HG02623 (cell line): ENCODE results near the gene BAZ2B.
A peak's percentile ranks its signal among the peaks of the same experiment; 100 is the strongest.

ENCODE experiments used
- ATAC-seq: cut with Tn5 transposase; IDR thresholded peaks from one replicate; pipeline ENCODE4 v1.9.1; 2021; ENCODE audit warnings: moderate library complexity; ENCODE audit not compliant: unreplicated experiment

The BAZ2B gene

DNA sequence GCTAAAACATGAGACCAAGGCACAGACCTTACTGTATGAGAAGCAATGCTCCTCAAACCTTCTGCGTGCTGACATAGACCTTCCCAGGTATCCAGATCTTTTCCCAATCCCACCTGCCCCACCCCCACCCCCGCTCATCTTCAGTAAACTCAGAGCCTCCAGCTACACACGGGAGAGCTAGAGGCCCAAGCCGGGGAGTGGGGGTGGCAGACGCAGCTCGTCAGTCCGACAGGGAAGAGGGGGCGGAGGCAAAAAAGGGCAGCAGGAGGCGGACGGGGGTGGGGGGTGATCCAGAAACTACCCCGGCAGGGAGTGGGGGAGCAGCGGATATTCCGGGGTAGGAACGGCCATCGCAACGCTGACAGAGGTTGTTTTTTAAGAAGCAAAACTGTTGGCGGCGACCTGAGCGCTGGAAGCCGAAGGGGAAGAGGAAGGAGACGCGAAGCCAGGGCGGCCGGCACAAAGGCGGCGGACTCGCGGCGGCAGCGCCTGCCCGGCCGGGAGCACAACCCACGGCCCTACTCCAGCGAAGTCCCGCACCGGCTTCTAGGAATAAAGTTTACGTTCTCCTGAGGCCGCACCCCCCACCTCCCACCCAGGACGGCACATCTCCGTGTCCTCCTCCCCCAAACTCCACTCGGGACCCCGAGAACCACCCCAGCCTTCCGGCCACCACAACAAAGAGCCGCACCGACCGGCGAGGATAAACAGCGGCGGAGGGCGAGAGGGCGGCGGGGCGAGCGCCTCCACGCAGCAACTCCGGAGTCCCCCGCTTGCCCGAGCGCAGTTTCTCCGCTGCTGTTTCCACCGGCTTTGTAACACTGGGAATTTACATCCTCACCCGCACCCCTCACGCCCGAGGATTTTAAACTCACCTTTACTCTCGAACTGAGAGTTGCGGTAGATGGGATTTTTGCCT lies 722 bp downstream of the BAZ2B start:
- peak; percentile 53 for ATAC-seq

DNA sequence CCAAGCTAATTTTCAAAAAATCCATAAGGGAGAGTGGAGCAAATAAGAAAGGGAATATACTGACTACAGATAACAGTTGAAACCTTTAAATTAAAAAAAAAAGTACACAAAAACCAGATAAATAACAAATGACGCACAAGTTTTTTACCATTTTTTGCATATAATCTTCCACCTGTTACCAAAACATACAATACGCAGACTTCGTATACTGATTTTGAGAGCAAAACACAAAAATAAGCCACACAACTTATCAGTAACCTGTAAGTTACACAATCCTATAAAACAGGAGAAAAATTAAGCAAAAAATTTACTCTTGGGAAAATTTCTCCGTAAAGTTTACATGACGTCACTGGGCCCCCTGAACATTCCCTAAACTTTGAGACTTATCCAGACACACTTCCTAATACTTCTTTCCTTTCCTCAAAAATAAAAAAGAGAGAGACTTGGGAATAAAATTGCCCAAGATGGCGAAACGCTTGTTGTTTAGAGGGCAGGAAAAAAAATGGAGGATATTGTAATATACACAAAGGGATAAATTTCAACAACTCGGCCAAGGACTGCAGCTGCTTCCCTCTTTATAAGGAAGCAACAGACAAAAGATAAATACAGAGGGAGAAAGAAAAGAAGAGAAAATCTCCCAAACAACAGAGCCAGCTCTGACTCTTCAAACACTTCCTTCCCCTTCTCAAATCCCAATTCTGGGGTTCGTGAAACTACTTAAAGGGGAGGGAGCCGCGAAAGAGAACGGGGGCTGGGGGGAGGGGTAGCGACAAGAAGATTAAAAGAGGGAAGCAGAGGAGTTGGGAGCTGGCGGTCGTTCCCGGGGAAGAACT lies 1.6 kb downstream of the BAZ2B start:
- peak; percentile 5 for ATAC-seq

DNA sequence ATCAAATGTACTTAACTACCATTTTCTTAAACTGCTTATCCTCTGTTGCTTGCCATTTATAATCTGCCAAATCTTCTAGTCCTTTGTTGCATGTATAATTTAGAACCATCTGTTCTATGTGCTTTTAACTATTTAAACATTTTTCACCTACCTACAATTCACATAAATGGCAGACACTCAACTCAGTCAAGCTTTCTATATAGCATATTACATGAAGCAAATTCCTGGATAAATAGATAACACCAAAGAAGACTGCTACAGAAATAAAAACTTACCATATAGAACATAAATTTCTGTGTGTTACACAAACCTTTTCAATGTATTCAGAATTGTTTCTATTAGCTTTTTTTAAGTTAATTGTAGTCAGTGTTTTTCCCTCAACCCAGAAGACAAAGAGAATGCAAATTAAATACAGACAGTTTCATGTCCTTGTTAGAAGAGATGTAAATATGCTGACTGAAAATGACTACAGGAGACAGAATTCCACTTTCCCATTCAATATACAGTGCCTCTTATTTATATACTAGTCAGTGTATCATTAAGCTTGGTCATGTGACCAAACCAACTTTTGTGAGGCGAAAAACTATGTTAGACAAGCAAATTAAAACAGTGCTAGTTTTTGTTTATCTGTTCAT lies 2.6 kb downstream of the BAZ2B start:
- no peak for ATAC-seq

DNA sequence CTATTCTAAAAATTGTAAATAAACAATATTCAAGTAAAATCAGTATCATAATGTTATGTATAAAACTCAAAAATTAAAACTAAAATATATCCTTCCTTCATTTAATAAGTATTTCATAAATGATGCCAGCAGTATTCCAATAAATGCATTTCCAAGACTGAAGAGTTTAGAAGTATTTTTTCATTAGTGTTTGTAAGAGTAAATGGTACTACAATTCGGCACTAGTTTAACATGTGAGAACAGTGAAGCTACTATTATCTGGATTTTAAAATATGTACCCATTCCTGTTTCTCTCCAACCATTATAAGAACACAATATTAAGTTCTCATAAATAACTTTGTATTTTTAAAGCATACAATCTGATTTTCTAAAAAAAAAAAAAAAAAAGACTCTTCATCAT lies 3.3 kb downstream of the BAZ2B start:
- no peak for ATAC-seq

DNA sequence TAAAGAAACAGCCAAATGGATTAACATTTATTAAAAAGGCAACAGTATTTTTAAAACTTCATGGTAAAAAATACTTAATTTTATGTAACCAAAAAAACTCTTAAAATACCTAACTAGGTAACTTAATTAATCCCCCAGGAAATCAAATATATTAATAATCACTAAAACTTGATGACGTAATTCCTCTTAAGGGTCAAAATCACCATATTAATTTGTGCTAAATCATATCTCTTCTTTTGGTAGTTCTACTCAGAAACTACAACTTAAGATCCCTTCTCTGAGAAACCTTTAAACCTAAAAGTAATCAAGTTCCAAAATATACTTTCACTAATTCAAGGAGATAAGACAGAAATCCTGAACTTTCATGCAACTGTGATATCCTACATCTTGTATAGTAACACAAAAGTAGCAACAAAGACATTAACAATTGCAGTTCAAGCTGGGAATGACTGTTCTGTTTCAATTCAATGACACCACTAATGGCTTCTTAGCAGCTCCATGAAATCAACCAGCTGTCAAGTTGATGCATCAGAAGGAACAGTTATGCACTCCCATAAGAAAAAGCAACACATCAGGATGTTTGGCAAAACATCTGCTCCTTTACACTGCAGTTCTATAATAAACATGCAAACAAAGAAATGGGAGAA lies 4.0 kb downstream of the BAZ2B start:
- ATAC-seq: no peak

DNA sequence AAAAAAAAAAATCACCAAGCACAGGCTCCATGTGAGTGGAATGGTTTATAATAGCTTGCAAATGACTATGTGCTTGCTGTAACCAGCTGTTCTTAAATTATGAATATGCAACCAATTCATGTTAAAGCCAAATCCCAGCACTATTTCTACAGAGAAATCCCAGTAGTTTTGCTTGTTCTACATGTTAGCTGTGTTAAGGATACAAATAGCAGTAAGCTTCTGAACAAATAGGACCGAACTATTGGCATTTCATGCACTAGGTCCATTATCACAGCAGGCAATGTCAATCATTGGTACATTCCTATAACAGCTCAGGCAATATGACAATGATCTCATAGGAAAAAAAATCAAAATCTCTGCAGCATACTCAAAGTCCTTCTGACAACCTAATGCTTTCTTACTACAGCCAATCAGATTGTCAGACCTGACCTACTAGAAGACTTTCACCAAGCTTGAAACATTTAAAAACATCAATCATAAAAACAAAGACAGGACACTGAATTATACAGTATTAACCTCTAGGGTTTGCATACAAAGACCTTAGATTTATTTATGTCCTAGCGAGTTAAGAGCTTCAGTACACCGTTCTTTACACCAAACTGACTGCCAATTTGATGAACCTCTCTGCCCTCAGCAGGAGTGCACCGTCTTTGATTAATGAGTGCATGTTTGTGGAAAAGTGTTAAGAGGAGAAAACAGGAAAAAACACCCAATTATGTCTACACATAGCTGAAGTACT lies 6.4 kb downstream of the BAZ2B start:
- no peak for ATAC-seq

DNA sequence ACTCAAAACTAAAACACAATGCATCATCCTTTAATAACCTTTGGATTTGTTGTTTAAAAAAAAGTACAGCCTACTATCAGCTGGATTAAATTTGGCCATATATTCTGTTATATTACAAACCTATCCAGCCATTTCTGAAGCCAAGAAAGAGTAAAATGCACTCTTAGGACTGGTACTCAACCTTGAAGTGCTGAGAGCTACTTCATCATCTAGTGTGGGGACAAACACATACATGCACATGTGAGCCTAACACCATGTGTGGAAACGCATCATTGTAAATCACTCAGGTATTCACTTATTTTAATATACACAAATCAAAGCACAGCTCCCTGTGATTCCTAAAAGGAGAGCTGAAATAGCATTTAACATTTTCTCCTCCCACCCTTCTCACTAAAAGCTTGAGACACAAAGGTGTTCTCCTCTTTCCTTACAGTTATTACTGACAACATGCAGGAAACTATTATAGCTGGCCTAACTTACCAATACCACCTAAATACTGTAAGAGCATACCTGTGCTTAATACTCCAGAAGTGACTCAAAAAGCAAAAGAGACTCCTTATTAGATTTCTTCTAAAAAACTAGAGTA lies 7.5 kb downstream of the BAZ2B start:
- no peak for ATAC-seq

DNA sequence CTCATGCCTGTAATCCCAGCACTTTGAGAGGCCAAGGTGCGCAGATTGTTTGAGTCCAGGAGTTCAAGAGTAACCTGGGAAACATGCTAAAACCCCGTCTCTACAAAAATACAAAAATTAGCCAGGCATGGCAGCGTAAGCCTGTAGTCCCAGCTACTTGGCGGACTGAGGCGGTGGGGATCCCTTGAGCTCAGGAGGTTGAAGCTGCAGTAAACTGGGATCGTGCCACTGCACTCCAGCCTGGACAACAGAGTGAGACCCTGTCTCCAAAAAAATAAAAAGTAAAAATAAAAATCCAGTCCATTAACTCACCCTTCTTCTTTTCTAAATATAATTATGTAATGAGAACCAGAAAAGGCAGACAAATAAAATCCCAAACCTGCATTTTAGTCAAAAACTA lies 8.2 kb downstream of the BAZ2B start:
- ATAC-seq: no peak

DNA sequence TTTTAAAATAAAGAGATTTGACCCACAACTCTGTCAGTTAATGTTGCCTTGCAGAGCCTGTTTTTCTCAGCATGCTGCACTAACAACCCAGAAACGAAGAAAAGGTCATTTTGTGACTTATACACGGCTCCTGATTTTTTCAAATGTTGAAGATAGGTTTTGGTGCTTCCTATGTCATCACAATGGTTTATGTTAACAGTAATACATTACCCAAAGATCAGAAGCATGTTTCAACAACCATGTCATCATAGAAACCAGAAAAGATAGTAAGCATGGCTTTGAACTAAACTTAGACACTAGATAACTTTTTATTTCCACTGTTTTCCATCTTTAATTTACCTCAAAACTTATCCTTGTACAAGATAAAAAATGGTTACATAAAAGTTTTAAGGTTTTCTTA lies 10.1 kb downstream of the BAZ2B start:
- no peak for ATAC-seq

DNA sequence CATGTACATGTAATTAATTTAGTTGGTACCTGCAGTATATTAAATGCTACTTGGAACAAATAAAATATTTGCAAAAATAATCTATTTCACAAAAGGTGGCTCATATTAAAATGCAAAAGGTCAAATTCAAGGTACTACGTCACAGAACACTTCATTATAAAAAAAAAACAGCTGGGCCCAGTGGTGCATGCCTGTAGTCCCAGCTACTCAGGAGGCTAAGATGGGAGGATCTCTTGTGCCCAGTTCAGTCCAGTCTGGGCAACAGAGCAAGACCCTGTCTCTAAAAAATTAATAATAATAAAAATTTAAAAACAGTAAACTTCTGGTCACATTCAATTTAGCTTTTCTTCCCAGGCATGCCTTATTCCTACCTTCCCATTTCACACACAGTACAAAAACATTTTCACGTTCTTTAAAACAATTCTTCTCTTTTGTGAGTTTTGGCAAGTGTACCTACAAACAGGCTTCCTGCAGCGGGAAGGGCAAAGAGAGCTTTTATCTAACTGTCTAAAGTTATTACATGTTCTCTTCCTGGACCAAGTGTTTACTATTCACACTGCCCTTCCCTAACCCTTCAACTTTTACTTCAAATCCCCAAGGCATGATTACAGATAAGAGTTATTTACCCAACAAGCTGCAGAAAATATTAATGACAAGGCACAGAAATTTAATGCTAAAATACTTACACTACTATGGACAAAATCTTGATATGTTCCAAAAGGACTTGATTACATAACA lies 10.7 kb downstream of the BAZ2B start:
- ATAC-seq: no peak

DNA sequence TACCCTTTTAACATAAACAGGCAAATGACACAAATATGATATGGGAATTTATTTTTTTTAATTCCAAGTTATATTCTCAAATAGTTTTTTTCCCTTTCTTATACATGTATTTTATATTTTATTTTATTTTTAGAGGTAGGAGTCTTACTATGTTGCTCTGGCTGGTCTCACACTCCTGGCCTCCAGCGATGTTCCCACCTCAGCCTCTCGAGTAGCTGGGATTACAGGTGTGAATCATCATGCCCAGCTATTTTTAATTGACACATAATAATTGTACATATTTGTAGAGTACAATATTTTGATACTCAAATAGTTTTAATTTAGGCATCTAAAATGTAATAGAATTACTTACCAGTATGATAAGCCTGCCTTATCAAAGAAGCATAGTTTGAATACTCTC lies 12.2 kb downstream of the BAZ2B start:
- no peak for ATAC-seq

DNA sequence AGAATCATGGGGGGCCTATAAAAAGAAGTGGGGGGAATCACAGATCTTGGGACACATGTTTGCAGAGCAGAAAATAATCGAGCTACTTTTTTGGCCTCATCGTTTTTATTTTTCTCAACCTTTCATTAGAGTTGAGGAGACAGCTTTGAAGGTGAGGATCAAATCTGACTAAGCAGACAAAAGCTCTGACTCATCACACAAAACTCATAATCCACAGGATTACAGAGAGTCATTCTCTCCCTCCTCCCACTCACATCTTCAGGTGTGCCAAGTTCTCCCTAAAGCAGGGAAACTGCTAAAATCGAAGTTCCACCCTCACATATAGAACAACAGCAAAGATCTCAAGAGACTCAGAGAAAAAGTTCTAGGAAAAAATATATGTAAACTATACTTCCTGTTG lies 15.6 kb downstream of the BAZ2B start:
- ATAC-seq: no peak

DNA sequence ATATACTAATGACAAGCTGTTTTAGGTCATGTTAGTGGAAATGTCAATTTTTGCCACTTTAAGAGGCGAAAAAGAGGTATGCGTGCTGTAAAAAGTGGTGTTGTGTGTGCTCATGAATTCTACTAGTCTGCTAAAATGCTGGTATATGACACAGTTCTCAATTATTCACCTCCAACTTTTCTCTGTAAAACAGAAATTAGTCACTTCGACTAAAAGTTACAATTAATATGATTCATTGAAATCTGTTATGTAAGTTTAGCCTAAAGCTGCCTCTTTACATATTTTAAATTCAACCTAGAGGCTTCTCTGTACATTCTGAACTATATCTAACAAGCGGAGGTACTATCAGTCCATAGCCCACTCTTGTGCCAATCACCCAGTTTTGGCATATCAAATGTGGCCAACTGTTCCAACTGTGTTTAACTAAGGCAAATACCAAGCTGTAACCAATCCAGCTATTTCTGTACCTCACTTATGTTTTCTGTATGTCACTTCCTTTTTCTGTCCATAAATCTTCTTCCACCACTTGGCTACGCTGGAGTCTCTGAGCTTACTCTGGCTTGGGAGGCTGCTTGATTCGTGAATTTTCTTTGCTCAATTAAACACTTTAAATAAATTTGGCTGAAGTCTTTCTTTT lies 20.8 kb downstream of the BAZ2B start:
- ATAC-seq: no peak

DNA sequence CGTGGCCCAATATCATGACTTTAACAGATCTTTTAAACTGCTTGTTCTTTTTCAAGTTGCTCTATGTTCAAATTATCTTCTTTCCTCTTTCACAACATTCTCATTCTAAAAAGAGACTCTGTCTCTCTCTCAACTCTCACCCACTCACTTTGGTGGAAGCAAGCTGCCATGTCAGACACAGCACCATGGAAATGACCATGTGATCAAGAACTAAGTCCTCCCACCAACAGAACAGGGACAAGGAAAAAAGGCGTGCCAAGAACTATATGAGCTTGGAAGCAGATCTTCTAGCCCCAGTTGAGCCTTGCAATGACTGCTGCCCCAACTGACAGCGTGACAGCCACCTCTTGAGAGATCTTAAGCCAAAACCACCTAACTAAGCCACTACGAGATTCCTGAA lies 23.9 kb downstream of the BAZ2B start:
- no peak for ATAC-seq

DNA sequence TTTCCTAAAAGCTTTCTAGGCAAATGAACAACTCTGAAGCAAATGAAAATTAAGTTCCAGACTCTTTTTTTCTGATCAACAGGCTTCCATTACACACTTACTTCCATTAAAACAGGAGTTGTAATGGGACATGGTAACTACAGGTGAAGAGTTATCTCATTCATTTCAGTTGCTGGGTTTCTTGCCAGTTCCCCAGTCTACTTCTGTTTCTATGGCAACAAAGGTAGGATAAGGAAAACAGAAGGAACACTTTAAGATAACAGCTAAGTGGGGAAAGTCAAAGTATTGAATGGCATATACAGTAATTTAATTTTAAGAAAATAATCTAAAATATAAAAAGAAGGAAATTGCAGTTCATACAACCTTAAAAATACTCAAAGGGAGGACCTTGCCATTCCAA lies 25.1 kb downstream of the BAZ2B start:
- ATAC-seq: no peak

DNA sequence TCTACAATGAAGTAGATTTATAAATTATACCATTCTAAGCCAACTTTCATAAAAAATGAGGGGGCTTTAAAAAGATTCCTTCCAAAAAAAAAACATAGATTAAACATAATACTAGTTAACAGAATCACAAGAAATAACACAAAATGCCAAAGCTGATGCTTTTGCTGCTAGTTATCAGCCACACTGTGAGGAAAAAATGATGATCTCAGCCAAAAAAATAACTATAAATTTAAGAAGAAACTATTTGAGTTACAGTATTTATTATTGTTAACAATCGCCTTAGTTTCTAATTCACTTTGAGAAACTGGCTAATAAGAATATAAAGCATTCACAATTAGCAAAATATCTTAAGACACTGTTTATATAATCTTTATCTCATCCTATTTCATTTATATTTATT lies 27.1 kb downstream of the BAZ2B start:
- ATAC-seq: no peak

DNA sequence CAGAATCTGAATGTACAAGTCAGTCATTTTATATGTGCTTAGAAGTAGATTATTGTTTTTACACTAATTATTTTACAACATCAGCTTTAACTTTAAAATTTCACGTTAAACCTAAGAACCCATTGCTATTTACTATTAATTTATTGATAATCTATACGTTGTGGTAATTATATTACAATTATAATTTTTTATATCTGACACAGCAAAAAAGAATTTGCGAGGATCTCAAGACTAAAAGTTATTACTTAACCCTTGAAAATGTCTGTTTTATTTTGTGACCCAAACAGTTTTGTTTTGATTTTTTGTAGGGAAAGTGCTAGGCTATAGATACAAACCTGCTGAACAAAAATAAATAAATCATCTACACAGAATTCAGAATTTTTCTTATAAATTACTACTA lies 30.3 kb downstream of the BAZ2B start:
- no peak for ATAC-seq

DNA sequence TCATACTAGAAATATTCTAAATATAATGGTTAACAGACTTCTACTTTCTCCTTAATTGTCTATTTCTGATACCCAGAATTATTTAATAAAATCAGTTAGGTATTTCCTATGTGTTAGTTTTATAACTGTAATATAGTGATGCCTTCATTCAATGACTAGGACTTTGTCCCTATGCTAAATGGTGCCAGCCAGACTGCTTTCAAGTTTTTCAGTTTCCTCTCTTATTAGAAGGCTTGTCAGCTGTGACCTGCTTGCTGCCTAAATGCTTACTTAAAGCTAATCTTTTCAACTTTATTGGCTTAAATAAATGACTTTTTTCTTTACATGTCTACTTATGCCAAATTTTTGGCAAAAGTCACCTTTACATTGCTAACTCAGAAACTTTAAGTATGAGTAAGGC lies 30.7 kb downstream of the BAZ2B start:
- no peak for ATAC-seq

DNA sequence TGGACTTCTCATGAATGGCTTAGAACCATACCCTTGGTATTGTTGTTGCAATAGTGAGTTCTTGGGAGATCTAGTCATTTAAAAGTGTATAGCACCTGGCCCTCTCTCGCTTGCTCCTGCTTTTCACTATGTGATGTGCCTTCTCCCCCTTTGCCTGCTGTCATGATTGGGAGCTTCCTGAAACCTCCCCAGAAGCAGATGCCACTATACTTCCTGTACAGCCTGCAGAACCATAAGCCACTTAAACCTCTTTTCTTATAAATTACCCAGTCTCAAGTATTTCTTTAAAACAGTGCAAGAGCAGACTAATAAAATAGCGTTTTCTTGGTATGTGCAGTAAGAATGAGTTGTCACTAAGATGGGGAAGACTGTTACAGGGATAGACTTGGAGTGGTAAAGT lies 31.6 kb downstream of the BAZ2B start:
- no peak for ATAC-seq
